GM23338 (cell line): ENCODE measurements around the gene HES4. TPM values are rescaled to one million over a fixed set of nuclear protein-coding genes. Genes with fewer than 3 reads are reported as not detected.

Experiments used
- ATAC-seq: fragments of 200-7000 bp; cut with Tn5 transposase; 3 replicates; pipeline ENCODE4 v1.9.1; 2020
- DNase-seq: peaks from one replicate; pipeline ENCODE4 v3.0.0-alpha.2; 2015; ENCODE audit warnings: low spot score
- H2AFZ ChIP-seq: fragments of 200-600 bp; sonication (generic); 2 replicates; pipeline ENCODE4 v1.8.0; 2016; ENCODE audit warnings: antibody characterized with exemption, mild to moderate bottlenecking, moderate library complexity
- H3F3A ChIP-seq: fragments of 200-600 bp; sonication (generic); replicated peaks from 2 replicates; pipeline ENCODE4 v1.8.0; 2017; ENCODE audit warnings: antibody characterized with exemption, mixed run types, low read depth
- H3K27ac ChIP-seq: fragments of 200-600 bp; sonication (generic); 2 replicates; pipeline ENCODE4 v1.6.1; 2016; ENCODE audit warnings: low read depth
- H3K27me3 ChIP-seq: fragments of 200-600 bp; sonication (generic); 2 replicates; pipeline ENCODE4 v1.8.0; 2016; ENCODE audit warnings: mild to moderate bottlenecking, mixed run types, moderate library complexity; ENCODE audit not compliant: insufficient read depth
- H3K36me3 ChIP-seq: fragments of 200-600 bp; sonication (generic); 2 replicates; pipeline ENCODE4 v1.8.0; 2016; ENCODE audit warnings: mild to moderate bottlenecking; ENCODE audit not compliant: insufficient read depth
- H3K4me1 ChIP-seq: fragments of 200-600 bp; sonication (generic); 2 replicates; pipeline ENCODE4 v1.8.0; 2016; ENCODE audit warnings: mild to moderate bottlenecking, moderate library complexity; ENCODE audit not compliant: insufficient read depth
- H3K4me2 ChIP-seq: fragments of 200-600 bp; sonication (generic); 2 replicates; pipeline ENCODE4 v1.7.1; 2017; ENCODE audit warnings: mixed run types
- H3K4me3 ChIP-seq: fragments of 200-600 bp; sonication (generic); 2 replicates; pipeline ENCODE4 v1.6.1; 2016; ENCODE audit warnings: mixed run types
- H3K79me2 ChIP-seq: fragments of 200-600 bp; sonication (generic); replicated peaks from 2 replicates; pipeline ENCODE4 v1.8.0; 2017; ENCODE audit warnings: mild to moderate bottlenecking; ENCODE audit not compliant: insufficient read depth
- H3K9me2 ChIP-seq: fragments of 200-600 bp; sonication (generic); 2 replicates; pipeline ENCODE4 v1.8.0; 2017; ENCODE audit not compliant: insufficient read depth
- H4K20me1 ChIP-seq: fragments of 200-600 bp; sonication (generic); replicated peaks from 2 replicates; pipeline ENCODE4 v1.8.0; 2017; ENCODE audit warnings: mild to moderate bottlenecking; ENCODE audit not compliant: insufficient read depth
- H3K27ac Mint-ChIP-seq: 2 replicates; pipeline ENCODE4 v1.8.0; 2020; ENCODE audit warnings: inconsistent platforms, mild to moderate bottlenecking, moderate library complexity, mixed read lengths
- H3K27me3 Mint-ChIP-seq: 3 replicates; pipeline ENCODE4 v1.8.0; 2022; ENCODE audit warnings: low read depth, mild to moderate bottlenecking, moderate library complexity, mixed read lengths, inconsistent platforms; ENCODE audit not compliant: insufficient read depth, poor library complexity
- H3K36me3 Mint-ChIP-seq: 3 replicates; pipeline ENCODE4 v1.8.0; 2021; ENCODE audit warnings: low read depth, mild to moderate bottlenecking, inconsistent platforms, moderate library complexity, mixed read lengths
- H3K4me1 Mint-ChIP-seq: 3 replicates; pipeline ENCODE4 v1.8.0; 2020; ENCODE audit warnings: mild to moderate bottlenecking, inconsistent platforms, mixed read lengths
- H3K4me3 Mint-ChIP-seq: 3 replicates; pipeline ENCODE4 v1.8.0; 2021; ENCODE audit warnings: moderate library complexity, mild to moderate bottlenecking, inconsistent platforms, mixed read lengths
- H3K9me3 Mint-ChIP-seq: 3 replicates; pipeline ENCODE4 v1.8.0; 2020; ENCODE audit warnings: moderate library complexity, mild to moderate bottlenecking, inconsistent platforms, mixed read lengths
- CREB1 ChIP-seq: fragments of 250-450 bp; sonication (Bioruptor Pico); IDR thresholded peaks from 2 replicates; pipeline ENCODE4 v1.5.0; 2020; ENCODE audit warnings: low read depth, mild to moderate bottlenecking, moderate library complexity
- EZH2phosphoT487 ChIP-seq: fragments of 200-600 bp; sonication (generic); IDR thresholded peaks from one replicate; pipeline ENCODE4 v1.8.1; 2018; ENCODE audit warnings: antibody characterized with exemption; ENCODE audit not compliant: unreplicated experiment
- JUNB ChIP-seq: IDR thresholded peaks from one replicate; pipeline ENCODE4 v1.6.1; 2016; ENCODE audit warnings: antibody characterized with exemption; ENCODE audit not compliant: unreplicated experiment
- POLR2AphosphoS5 ChIP-seq: IDR thresholded peaks from 2 replicates; pipeline ENCODE4 v1.6.1; 2016; ENCODE audit warnings: antibody characterized with exemption, low read depth
- REST ChIP-seq: IDR thresholded peaks from one replicate; pipeline ENCODE4 v1.6.1; 2018; ENCODE audit warnings: antibody characterized with exemption; ENCODE audit not compliant: unreplicated experiment
- ZNF462 ChIP-seq: fragments of 250-450 bp; sonication (Bioruptor Pico); IDR thresholded peaks from 2 replicates; pipeline ENCODE4 v1.5.0; 2020; ENCODE audit warnings: mild to moderate bottlenecking, moderate library complexity
- polyA plus RNA-seq: library from polyadenylated mRNA; unstranded; fragments of >200 nt; fragmentation: Nextera tagmentation; extraction: Ambion mirVana; gene quantifications from 2 replicates; pipeline ENCODE4 v1.2.1, GENCODE V29; 2016
- total RNA-seq: library from RNA; depleted of rRNA; stranded (reverse); fragments of >200 nt; shearing (Covaris generic); gene quantifications from 2 replicates; pipeline ENCODE4 v1.2.3, GENCODE V29; 2014

Gene HES4
- total and polyA plus RNA-seq, 2 experiments from 2014 or later, result 2.3 to 6.7 TPM

- DNase-seq (peak; percentile 69), ATAC-seq (peak; percentile 0; the same call in 1 of the 3 replicates)
- Histone ChIP-seq H3K27ac (no peak overlapping the region), H3K79me2 (no peaks in the 10 kb centered on the region), H4K20me1 (no peaks in the 10 kb centered on the region), H3K4me2 (peak overlapping the region; percentile 88), H3K9me2 (no peaks in the 10 kb centered on the region), H3K4me3 (peak overlapping the region; percentile 71), H3K27me3 (peaks cover 86% of the 10 kb centered on the region), H3F3A (peaks cover 6% of the 10 kb centered on the region; the same call in 1 of the 2 replicates), H3K4me1 (peaks cover 16% of the 10 kb centered on the region), H2AFZ (peak overlapping the region; percentile 72), H3K36me3 (no peaks in the 10 kb centered on the region)
- TF ChIP-seq ZNF462 (CRISPR knock-in tag), result no peak
- no peak for TF ChIP-seq EZH2phosphoT487
- TF ChIP-seq JUNB, result no peak
- Mint-ChIP-seq H3K27ac (no peak overlapping the region), H3K36me3 (no peaks in the 10 kb centered on the region; the same call in 2 of the 3 replicates), H3K4me3 (peak overlapping the region; percentile 71), H3K9me3 (peaks cover 2% of the 10 kb centered on the region; the same call in 1 of the 3 replicates), H3K27me3 (peaks cover 70% of the 10 kb centered on the region), H3K4me1 (peaks cover 15% of the 10 kb centered on the region)
Observed at GRCh38 chr1:1001057-1001783, 1.3 kb upstream of the HES4 start.

GRCh38 chr1:1000357-1001056 is 610 bp upstream of the HES4 start:
- H3K79me2 ChIP-seq, result no peaks in the 10 kb centered on the region
- DNase-seq, result peak; percentile 73
- H3F3A ChIP-seq, result peaks cover 6% of the 10 kb centered on the region; the same call in 1 of the 2 replicates
- no peaks in the 10 kb centered on the region for H3K9me2 ChIP-seq
- Mint-ChIP-seq H3K4me1 (peaks cover 16% of the 10 kb centered on the region), H3K9me3 (peaks cover 2% of the 10 kb centered on the region; the same call in 1 of the 3 replicates), H3K27me3 (peaks cover 73% of the 10 kb centered on the region), H3K36me3 (no peaks in the 10 kb centered on the region; the same call in 2 of the 3 replicates), H3K27ac (no peak overlapping the region), H3K4me3 (peak overlapping the region; percentile 71)
- H3K27me3 ChIP-seq, result peaks cover 91% of the 10 kb centered on the region
- H4K20me1 ChIP-seq, result no peaks in the 10 kb centered on the region
- peaks cover 16% of the 10 kb centered on the region for H3K4me1 ChIP-seq
- H3K36me3 ChIP-seq, result no peaks in the 10 kb centered on the region
- peak overlapping the region; percentile 88 for H3K4me2 ChIP-seq
- no peak overlapping the region for H2AFZ ChIP-seq
- peak overlapping the region; percentile 71 for H3K4me3 ChIP-seq
- ATAC-seq, result peak; percentile 21
- H3K27ac ChIP-seq, result no peak overlapping the region
- TF ChIP-seq POLR2AphosphoS5 (peak; percentile 56), REST (no peak), CREB1 (CRISPR knock-in tag) (peak; percentile 100)
